Uterus (tissue), 4 donors: ENCODE measurements around the gene GSTA4. TPM values are rescaled to one million over a fixed set of nuclear protein-coding genes. Genes with fewer than 3 reads are reported as not detected.
"Not testable (repeated sequence)": the region's sequence is repeated elsewhere in the genome, so short reads cannot be mapped to it uniquely, and the experiment has no call there.

Experiments
- DNase-seq, 2 donors: peaks; one replicate each; pipeline ENCODE4 v3.0.0-alpha.2; 2019 to 2020
- H3K27ac ChIP-seq, 2 donors: fragments of 200-600 bp; sonication (generic); 1 replicate in 1 of 2; 2 replicates in 1 of 2; pipeline ENCODE4 v1.5.1; 2016 to 2018
- H3K27me3 ChIP-seq, 2 donors: fragments of 200-600 bp; sonication (generic); one replicate each; pipeline ENCODE4 v1.5.1; 2018 to 2019; ENCODE audit warnings: control low read depth in 1 of 2
- H3K36me3 ChIP-seq, 2 donors: fragments of 200-600 bp; sonication (generic); one replicate each; pipeline ENCODE4 v1.5.1; 2019; ENCODE audit warnings: control low read depth in 1 of 2
- H3K4me1 ChIP-seq, 2 donors: fragments of 200-600 bp; sonication (generic); one replicate each; pipeline ENCODE4 v1.5.1; 2018 to 2019; ENCODE audit warnings: control low read depth in 1 of 2
- H3K4me3 ChIP-seq, 2 donors: fragments of 200-600 bp; sonication (generic); 1 replicate in 1 of 2; 2 replicates in 1 of 2; pipeline ENCODE4 v1.5.1; 2018 to 2019; ENCODE audit warnings: mild to moderate bottlenecking in 1 of 2
- H3K9me3 ChIP-seq, 2 donors: fragments of 200-600 bp; sonication (generic); one replicate each; pipeline ENCODE4 v1.5.1; 2019; ENCODE audit warnings: control low read depth in 1 of 2
- POLR2A ChIP-seq, 2 donors: fragments of 450-650 bp; IDR thresholded peaks; one replicate each; pipeline ENCODE4 v1.6.1; 2016; ENCODE audit warnings: antibody characterized with exemption in 2 of 2, mild to moderate bottlenecking in 1 of 2, moderate library complexity in 1 of 2
- intact Hi-C: fragments of 100-400 bp; cut with DNase I; formaldehyde crosslinking; loops from one replicate; pipeline ENCODE4 v1.15.1; 2023; ENCODE audit warnings: low total_unique reads
- total RNA-seq, 4 donors: library from RNA; depleted of rRNA in 3 of 4; stranded (reverse); fragments of >200 nt in 3 of 4; gene quantifications; one replicate each; pipeline versions ENCODE4 v1.1.0 to v1.2.4, GENCODE V29; 2014 to 2023
- TF ChIP-seq, protein P1 (sequence below), 4 experiments: fragments of 200-600 bp in 2 of 4; fragments of 450-650 bp in 2 of 4; sonication (generic) in 2 of 4; IDR thresholded peaks; one replicate each; pipeline ENCODE4 v1.5.1; 2016 to 2019; ENCODE audit warnings: antibody characterized with exemption in 4 of 4, mild to moderate bottlenecking in 2 of 4, moderate library complexity in 1 of 4
- donor health status: DM: yes; HTN: yes; CAD: no.

GSTA4 gene
- total RNA-seq, 4 donors from 2014 or later, result 7.7 to 59.2 (median 23.0) TPM

GRCh38 chr6:53009511-53009910, 14.4 kb upstream of the GSTA4 start:
- Histone ChIP-seq H3K36me3 (no peaks in the 10 kb centered on the region), H3K4me3 (no peak overlapping the region), H3K4me1 (no peaks in the 10 kb centered on the region), H3K27me3 (no peaks in the 10 kb centered on the region), H3K9me3 (no peaks in the 10 kb centered on the region), H3K27ac (no peak overlapping the region)
- intact Hi-C loops, result no loop called here
- no peak for TF ChIP-seq POLR2A (IDR thresholded peaks at IDR 0.05)
- TF ChIP-seq, protein P1, sequence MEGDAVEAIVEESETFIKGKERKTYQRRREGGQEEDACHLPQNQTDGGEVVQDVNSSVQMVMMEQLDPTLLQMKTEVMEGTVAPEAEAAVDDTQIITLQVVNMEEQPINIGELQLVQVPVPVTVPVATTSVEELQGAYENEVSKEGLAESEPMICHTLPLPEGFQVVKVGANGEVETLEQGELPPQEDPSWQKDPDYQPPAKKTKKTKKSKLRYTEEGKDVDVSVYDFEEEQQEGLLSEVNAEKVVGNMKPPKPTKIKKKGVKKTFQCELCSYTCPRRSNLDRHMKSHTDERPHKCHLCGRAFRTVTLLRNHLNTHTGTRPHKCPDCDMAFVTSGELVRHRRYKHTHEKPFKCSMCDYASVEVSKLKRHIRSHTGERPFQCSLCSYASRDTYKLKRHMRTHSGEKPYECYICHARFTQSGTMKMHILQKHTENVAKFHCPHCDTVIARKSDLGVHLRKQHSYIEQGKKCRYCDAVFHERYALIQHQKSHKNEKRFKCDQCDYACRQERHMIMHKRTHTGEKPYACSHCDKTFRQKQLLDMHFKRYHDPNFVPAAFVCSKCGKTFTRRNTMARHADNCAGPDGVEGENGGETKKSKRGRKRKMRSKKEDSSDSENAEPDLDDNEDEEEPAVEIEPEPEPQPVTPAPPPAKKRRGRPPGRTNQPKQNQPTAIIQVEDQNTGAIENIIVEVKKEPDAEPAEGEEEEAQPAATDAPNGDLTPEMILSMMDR (IDR thresholded peaks at IDR 0.05), result no peak
- no peak for DNase-seq

DNA sequence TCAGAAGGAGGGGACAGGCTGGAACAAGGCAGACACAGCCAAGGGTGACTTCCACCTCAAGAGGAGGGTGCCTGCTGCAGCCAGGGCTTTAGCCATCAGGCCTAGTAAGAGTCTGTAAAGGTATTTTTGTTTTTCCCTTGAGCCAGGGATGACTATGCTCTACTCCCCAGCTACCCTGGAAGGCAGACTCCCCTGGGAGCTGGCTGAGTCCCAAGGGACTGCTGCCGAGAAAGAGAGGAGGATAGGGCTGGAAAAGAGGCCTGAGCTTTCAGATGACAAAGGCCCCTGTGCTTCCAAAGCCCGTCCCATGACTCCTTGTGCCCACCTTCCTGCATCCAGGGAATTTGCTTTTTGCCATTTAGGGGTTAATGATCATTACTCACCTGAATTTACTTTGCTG, 14.0 kb upstream of the GSTA4 start:
- intact Hi-C loops, result no loop called here
- no peak for DNase-seq
- Histone ChIP-seq H3K27ac (no peak overlapping the region), H3K27me3 (no peaks in the 10 kb centered on the region), H3K36me3 (no peaks in the 10 kb centered on the region), H3K4me3 (no peak overlapping the region), H3K9me3 (no peaks in the 10 kb centered on the region), H3K4me1 (no peaks in the 10 kb centered on the region)
- TF ChIP-seq POLR2A (IDR thresholded peaks at IDR 0.05), result no peak
- TF ChIP-seq, protein P1 (IDR thresholded peaks at IDR 0.05), result no peak

- H3K36me3 ChIP-seq, H3K4me1 ChIP-seq, intact Hi-C loops: not testable (repeated sequence)
These were observed 13.2 kb upstream of the GSTA4 start for GRCh38 chr6:53008192-53008687.

GRCh38 chr6:53005663-53006250, 10.7 kb upstream of the GSTA4 start:
- Histone ChIP-seq H3K36me3 (no peaks in the 10 kb centered on the region), H3K9me3 (no peaks in the 10 kb centered on the region), H3K4me1 (no peaks in the 10 kb centered on the region), H3K4me3 (no peak overlapping the region), H3K27ac (no peak overlapping the region), H3K27me3 (no peaks in the 10 kb centered on the region)
- no peak for DNase-seq
- TF ChIP-seq, protein P1 (IDR thresholded peaks at IDR 0.05), result no peak
- TF ChIP-seq POLR2A (IDR thresholded peaks at IDR 0.05), result no peak
- intact Hi-C loops, result no loop called here

More at GRCh38 chr6:53008192-53008687, 13.2 kb upstream of the GSTA4 start:
- not testable (repeated sequence) for H3K4me3 ChIP-seq, H3K27me3 ChIP-seq, H3K9me3 ChIP-seq, H3K27ac ChIP-seq, DNase-seq

DNA sequence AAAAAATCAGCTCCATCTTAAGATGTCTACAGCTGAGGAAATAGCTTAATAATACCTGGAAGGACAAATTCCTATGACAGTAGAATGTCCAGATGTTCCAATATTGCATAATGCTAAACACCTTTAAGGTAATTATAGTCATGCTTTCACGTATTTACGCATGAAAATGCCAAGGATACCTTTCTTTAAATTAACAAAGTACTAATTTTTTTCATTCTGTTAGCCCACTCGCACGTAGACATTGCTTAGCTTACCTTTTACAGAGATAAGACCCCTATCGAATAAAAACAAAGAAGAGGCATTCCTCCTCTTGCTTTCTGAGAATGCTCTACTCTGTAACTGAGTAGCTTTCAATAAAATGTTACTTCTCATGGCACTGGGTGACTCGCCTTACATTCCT, 4.4 kb upstream of the GSTA4 start:
- intact Hi-C loops, result no loop called here
- no peaks in the 10 kb centered on the region for H3K9me3 ChIP-seq
- no peak for TF ChIP-seq POLR2A (IDR thresholded peaks at IDR 0.05)
- TF ChIP-seq, protein P1 (IDR thresholded peaks at IDR 0.05), result no peak
- no peaks in the 10 kb centered on the region for H3K27me3 ChIP-seq
- no peaks in the 10 kb centered on the region for H3K36me3 ChIP-seq
- no peaks in the 10 kb centered on the region for H3K4me1 ChIP-seq
- H3K4me3 ChIP-seq, result no peak overlapping the region
- DNase-seq, result no peak
- no peak overlapping the region for H3K27ac ChIP-seq

DNA sequence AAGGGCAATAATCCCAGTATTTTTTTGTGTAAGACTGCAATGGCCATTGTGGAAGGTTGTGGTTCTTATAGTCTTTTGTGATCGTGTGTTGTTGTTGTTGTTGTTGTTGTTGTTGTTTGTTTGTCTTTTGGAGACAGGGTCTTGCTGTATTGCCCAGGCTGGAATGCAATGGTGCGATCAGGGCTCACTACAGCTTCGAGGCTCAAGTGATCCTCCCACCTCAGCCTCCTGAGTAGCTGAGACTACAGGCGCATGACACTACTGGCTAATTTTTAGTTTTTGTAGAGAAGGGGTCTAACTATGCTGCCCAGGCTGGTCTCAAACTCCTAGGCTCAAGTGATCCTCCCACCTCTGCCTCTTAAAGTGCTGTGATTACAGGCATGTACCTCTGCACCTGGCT, 3.5 kb upstream of the GSTA4 start:
- intact Hi-C loops, result no loop called here

More for the DNA sequence above, 3.5 kb upstream of the GSTA4 start:
- Histone ChIP-seq H3K27ac (no peak overlapping the region), H3K36me3 (no peaks in the 10 kb centered on the region), H3K27me3 (no peaks in the 10 kb centered on the region), H3K4me3 (no peak overlapping the region), H3K4me1 (no peaks in the 10 kb centered on the region), H3K9me3 (no peaks in the 10 kb centered on the region)
- DNase-seq, result no peak
- TF ChIP-seq, protein P1 (IDR thresholded peaks at IDR 0.05), result no peak
- no peak for TF ChIP-seq POLR2A (IDR thresholded peaks at IDR 0.05)
